Right lobe of liver (tissue), 6 donors: ENCODE data around the gene NPDC1. TPM values are rescaled to one million over a fixed set of nuclear protein-coding genes. Genes with fewer than 3 reads are reported as not detected.
A peak's percentile ranks its signal among the peaks of the same experiment; 100 is the strongest.
"Not testable (repeated sequence)": the region's sequence is repeated elsewhere in the genome, so short reads cannot be mapped to it uniquely, and the experiment has no call there.

Experiments used
- ATAC-seq, 4 donors: fragments of 200-7000 bp; cut with Tn5 transposase; one replicate each; pipeline ENCODE4 v1.9.1; 2020; ENCODE audit warnings: mild to moderate bottlenecking in 4 of 4, moderate library complexity in 4 of 4
- DNase-seq, 3 donors: peaks; one replicate each; pipeline ENCODE4 v3.0.0-alpha.2; 2020
- H3K27ac ChIP-seq, 3 donors: fragments of 200-600 bp; one replicate each; pipeline ENCODE4 v1.8.0; 2022
- H3K27me3 ChIP-seq, 2 donors: fragments of 200-600 bp; one replicate each; pipeline ENCODE4 v1.8.0; 2022
- H3K36me3 ChIP-seq, 4 donors: fragments of 200-600 bp; sonication (generic) in 1 of 4; one replicate each; pipeline versions ENCODE4 v1.5.1 to v1.8.0; 2017 to 2022; ENCODE audit warnings: control low read depth in 1 of 4
- H3K4me1 ChIP-seq, 4 donors: fragments of 200-600 bp; sonication (generic) in 1 of 4; one replicate each; pipeline versions ENCODE4 v1.5.1 to v1.8.0; 2017 to 2022; ENCODE audit warnings: control low read depth in 1 of 4
- H3K4me3 ChIP-seq, 3 donors: fragments of 200-600 bp; one replicate each; pipeline ENCODE4 v1.8.0; 2022
- H3K9me3 ChIP-seq, 4 donors: fragments of 200-600 bp; sonication (generic) in 1 of 4; one replicate each; pipeline versions ENCODE4 v1.5.1 to v1.8.0; 2017 to 2022; ENCODE audit warnings: control low read depth in 1 of 4
- CTCF ChIP-seq, 4 donors: fragments of 200-600 bp in 3 of 4; fragments of 450-650 bp in 1 of 4; IDR thresholded peaks; one replicate each; pipeline versions ENCODE4 v1.5.1 to v1.8.0; 2016 to 2022; ENCODE audit warnings: antibody characterized with exemption in 4 of 4, mild to moderate bottlenecking in 2 of 4
- POLR2A ChIP-seq: fragments of 450-650 bp; IDR thresholded peaks from one replicate; pipeline ENCODE4 v1.6.1; 2017; ENCODE audit warnings: antibody characterized with exemption, mild to moderate bottlenecking
- WGBS: methylation state at CpG from one replicate; pipeline ENCODE4 v1.1.6; 2018; ENCODE audit warnings: low coverage, low lambda C conversion rate; ENCODE audit not compliant: insufficient coverage; ENCODE audit errors: missing lambda C conversion rate; 5-methylcytosine and 5-hydroxymethylcytosine counted together
- intact Hi-C, 2 donors: fragments of 100-400 bp; cut with DNase I; formaldehyde crosslinking; loops; one replicate each; pipeline versions ENCODE4 v1.11.2 to v1.14.1; 2022
- total RNA-seq, 6 experiments: library from RNA; depleted of rRNA in 2 of 6; stranded (reverse); fragments of >200 nt in 2 of 6; fragmentation: NEBNext Ultra II Directional in 3 of 6; extraction: Animal tissue kit (Norgen Biotek cat#: 25700) in 3 of 6; gene quantifications; one replicate each; pipeline versions ENCODE4 v1.1.0 to v1.2.4, GENCODE V29; 2016 to 2023
- donor health status: DM: no; HTN: yes; CAD: no.
- donor health status: DM: no; HTN: no; CAD: no.
- donor health status: DM: no; HTN: no; CAD: no.
- donor health status: DM: no; HTN: yes; CAD: no.
- donor health status: DM: no; HTN: yes; CAD: no.

The NPDC1 gene
- total RNA-seq, 6 experiments from 2014 or later = 9.3 to 14.9 (median 12.2) TPM

- no peaks in the 10 kb centered on the region for H3K4me1 ChIP-seq
- intact Hi-C loops = no loop called here
- no peaks in the 10 kb centered on the region for H3K9me3 ChIP-seq
- H3K27ac ChIP-seq = no peak overlapping the region
- peaks cover 0 to 2% (median 0%) of the 10 kb centered on the region in 4 donors for H3K36me3 ChIP-seq
- ATAC-seq = peak in 2 of 4 donors; percentile 4 to 11
- DNase-seq = no peak
- H3K4me3 ChIP-seq = no peak overlapping the region
- no peak for TF ChIP-seq CTCF (IDR thresholded peaks at IDR 0.05)
- TF ChIP-seq POLR2A = no peak
- no CpG with 5 or more reads among the region's 13 CpGs for WGBS
- no peaks in the 10 kb centered on the region for H3K27me3 ChIP-seq
Measured at GRCh38 chr9:137007816-137008270, 38.1 kb downstream of the NPDC1 start.

GRCh38 chr9:137007108-137007815 is 38.7 kb downstream of the NPDC1 start:
- intact Hi-C loops = no loop called here
- WGBS = 75% methylated on average over 13 of the region's 30 CpGs
- TF ChIP-seq CTCF (IDR thresholded peaks at IDR 0.05) = no peak
- no peak for TF ChIP-seq POLR2A
- Histone ChIP-seq H3K27me3 (no peaks in the 10 kb centered on the region), H3K4me3 (no peak overlapping the region), H3K9me3 (no peaks in the 10 kb centered on the region), H3K27ac (no peak overlapping the region), H3K36me3 (peaks cover 0 to 2% (median 0%) of the 10 kb centered on the region in 4 donors), H3K4me1 (no peaks in the 10 kb centered on the region)
- no peak for DNase-seq
- peak in 2 of 4 donors; percentile 3 to 18 for ATAC-seq

GRCh38 chr9:137006116-137007003 is 39.6 kb downstream of the NPDC1 start:
- intact Hi-C loops = no loop called here
- Histone ChIP-seq H3K9me3 (no peaks in the 10 kb centered on the region), H3K36me3 (peaks cover 0 to 2% (median 0%) of the 10 kb centered on the region in 4 donors), H3K4me3 (no peak overlapping the region), H3K27me3 (no peaks in the 10 kb centered on the region), H3K27ac (no peak overlapping the region), H3K4me1 (no peaks in the 10 kb centered on the region)
- TF ChIP-seq POLR2A = no peak
- TF ChIP-seq CTCF (IDR thresholded peaks at IDR 0.05) = no peak
- 59% methylated on average over 14 of the region's 24 CpGs for WGBS
- DNase-seq = no peak
- peak in 2 of 4 donors; percentile 2 to 10 for ATAC-seq

GRCh38 chr9:137004285-137004684 is 41.7 kb downstream of the NPDC1 start:
- intact Hi-C loops, H3K4me1 ChIP-seq, H3K27ac ChIP-seq, DNase-seq, ATAC-seq, H3K9me3 ChIP-seq, H3K4me3 ChIP-seq, H3K27me3 ChIP-seq, H3K36me3 ChIP-seq: not testable (repeated sequence)
- 46% methylated on average over 5 of the region's 17 CpGs for WGBS
- peak; percentile 33 to 49 (median 44) for TF ChIP-seq CTCF (IDR thresholded peaks at IDR 0.05)
